ENCODE data around the gene NDUFB3. TPM values are rescaled to one million over a fixed set of nuclear protein-coding genes. Genes with fewer than 3 reads are reported as not detected.

NDUFB3 gene
- polyA plus RNA-seq, 1 donor (not counting 4 experiments of a cell fraction or from before 2014, with no cell fraction given): 220 TPM

DNA sequence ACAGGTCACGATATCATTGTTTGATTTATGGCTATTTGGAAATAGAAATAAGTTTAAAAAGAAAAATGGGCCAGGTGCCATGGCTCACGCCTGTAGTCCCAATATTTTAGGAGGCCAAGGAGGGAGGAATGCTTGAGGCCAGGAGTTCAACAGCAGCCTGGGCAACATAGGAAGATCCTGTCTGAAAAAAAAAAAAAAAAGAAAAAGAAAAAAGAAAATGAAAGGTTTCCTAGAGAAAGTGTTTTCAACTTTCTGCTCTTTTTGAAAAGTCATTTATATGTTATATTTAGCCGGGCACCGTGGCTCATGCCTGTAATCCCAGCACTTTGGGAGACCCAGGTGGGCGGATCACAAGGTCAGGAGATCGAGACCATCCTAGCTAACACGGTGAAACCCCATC lies 3.2 kb downstream of the NDUFB3 start:
- Histone ChIP-seq H4K20me1 (ENCODE audit: control insufficient read depth, extremely low read depth, insufficient read depth, low read length) (no peaks in the 10 kb centered on the region), H3K4me1 (ENCODE audit: control insufficient read depth, extremely low read depth, insufficient read depth, low read length) (peaks cover 13% of the 10 kb centered on the region), H3K79me2 (ENCODE audit: control insufficient read depth, insufficient read depth, low read length) (peaks cover 50% of the 10 kb centered on the region), H3K27me3 (ENCODE audit: control insufficient read depth, extremely low read depth, insufficient read depth, low read length) (no peaks in the 10 kb centered on the region), H3K9me3 (ENCODE audit: control insufficient read depth, low read depth, low read length) (no peaks in the 10 kb centered on the region), H3K4me2 (ENCODE audit: control insufficient read depth, extremely low read depth, insufficient read depth, low read depth, low read length) (no peak overlapping the region), H3K9me1 (ENCODE audit: control insufficient read depth, extremely low read depth, insufficient read depth, low read length) (no peaks in the 10 kb centered on the region), H3K36me3 (ENCODE audit: control insufficient read depth in 2 of 2, extremely low read depth in 1 of 2, insufficient read depth in 2 of 2, low read length in 2 of 2) (peaks cover 0 to 4% of the 10 kb centered on the region in 2 experiments), H3K4me3 (ENCODE audit: control insufficient read depth in 2 of 3, extremely low read depth in 1 of 3, insufficient read depth in 2 of 3, low read depth in 1 of 3, low read length in 3 of 3) (no peak overlapping the region), H2AFZ (ENCODE audit: control insufficient read depth, low read length) (no peak overlapping the region), H3K9ac (ENCODE audit: control insufficient read depth, extremely low read depth, insufficient read depth, low read length) (no peak overlapping the region), H3K27ac (ENCODE audit: control insufficient read depth, insufficient read depth, low read length) (no peak overlapping the region)
- no peak for TF ChIP-seq CTCF (optimal IDR thresholded peaks at IDR 0.05 in 1 of 3, IDR thresholded peaks at IDR 0.05 in 1 of 3, conservative IDR thresholded peaks at IDR 0.05 in 1 of 3; ENCODE audit: extremely low read depth in 1 of 3, insufficient read depth in 2 of 3, low read length in 3 of 3)
- no peak for TF ChIP-seq EZH2 (IDR thresholded peaks at IDR 0.05; ENCODE audit: low read length)
- FAIRE-seq (no peak), DNase-seq (ENCODE audit: low read depth, low spot score) (no peak)
- dilution Hi-C loops (cut with MboI; ENCODE audit: extremely low pct_ligation_motif_present, low sequenced_read_pairs): no loop called here

GRCh38 chr2:201084863-201085262 lies 13.1 kb downstream of the NDUFB3 start:
- Histone ChIP-seq H3K27me3 (ENCODE audit: control insufficient read depth, extremely low read depth, insufficient read depth, low read length) (no peaks in the 10 kb centered on the region), H3K4me3 (ENCODE audit: control insufficient read depth in 2 of 3, extremely low read depth in 1 of 3, insufficient read depth in 2 of 3, low read depth in 1 of 3, low read length in 3 of 3) (no peak overlapping the region), H3K27ac (ENCODE audit: control insufficient read depth, insufficient read depth, low read length) (no peak overlapping the region), H3K9ac (ENCODE audit: control insufficient read depth, extremely low read depth, insufficient read depth, low read length) (no peak overlapping the region), H3K9me3 (ENCODE audit: control insufficient read depth, low read depth, low read length) (no peaks in the 10 kb centered on the region), H4K20me1 (ENCODE audit: control insufficient read depth, extremely low read depth, insufficient read depth, low read length) (no peaks in the 10 kb centered on the region), H3K4me1 (ENCODE audit: control insufficient read depth, extremely low read depth, insufficient read depth, low read length) (no peaks in the 10 kb centered on the region), H3K36me3 (ENCODE audit: control insufficient read depth in 2 of 2, extremely low read depth in 1 of 2, insufficient read depth in 2 of 2, low read length in 2 of 2) (peaks cover 5% of the 10 kb centered on the region in 2 experiments), H2AFZ (ENCODE audit: control insufficient read depth, low read length) (no peak overlapping the region), H3K4me2 (ENCODE audit: control insufficient read depth, extremely low read depth, insufficient read depth, low read depth, low read length) (no peak overlapping the region), H3K9me1 (ENCODE audit: control insufficient read depth, extremely low read depth, insufficient read depth, low read length) (no peaks in the 10 kb centered on the region), H3K79me2 (ENCODE audit: control insufficient read depth, insufficient read depth, low read length) (peaks cover 2% of the 10 kb centered on the region)
- DNase-seq (ENCODE audit: low read depth, low spot score) (no peak), FAIRE-seq (no peak)
- TF ChIP-seq CTCF (optimal IDR thresholded peaks at IDR 0.05 in 1 of 3, IDR thresholded peaks at IDR 0.05 in 1 of 3, conservative IDR thresholded peaks at IDR 0.05 in 1 of 3; ENCODE audit: extremely low read depth in 1 of 3, insufficient read depth in 2 of 3, low read length in 3 of 3): no peak
- TF ChIP-seq EZH2 (IDR thresholded peaks at IDR 0.05; ENCODE audit: low read length): no peak
- dilution Hi-C loops (cut with MboI; ENCODE audit: extremely low pct_ligation_motif_present, low sequenced_read_pairs): no loop called here
